ENCODE measurements around the gene PRKCZ. TPM values are rescaled to one million over a fixed set of nuclear protein-coding genes. Genes with fewer than 3 reads are reported as not detected.

The PRKCZ gene
- total RNA-seq, 2 donors from 2014 or later, result 34.5 to 46.7 TPM

DNA sequence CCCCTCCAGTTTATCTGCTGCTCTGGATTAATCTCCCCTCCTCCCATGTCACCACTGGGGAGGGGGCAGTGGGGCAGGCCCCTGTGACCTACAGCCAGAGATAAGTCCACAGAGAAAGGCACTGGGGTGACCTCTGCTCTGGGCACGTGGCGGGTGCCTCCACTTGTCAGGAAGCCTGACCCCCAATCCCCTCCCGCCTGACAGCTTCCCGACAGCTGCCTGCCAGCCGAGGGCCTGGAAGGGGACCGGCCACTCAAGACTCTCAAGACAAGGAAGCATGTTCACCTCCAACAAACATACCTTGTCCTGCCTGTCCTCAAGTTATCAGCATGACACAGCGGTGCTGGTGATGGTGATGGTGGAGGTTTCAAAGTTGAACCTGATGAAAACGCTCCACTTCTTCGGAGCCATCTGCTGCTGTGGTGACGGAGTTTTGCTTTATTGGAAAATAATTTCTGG lies 147.5 kb downstream of the PRKCZ start:
- intact Hi-C loops (cut with DNase I), result loop anchor here (5.0 to 10.0 kb wide), 3 partner anchors 327 to 387 kb away; partner anchors contain the start of genes PANK4 and PRXL2B
- WGBS, result 91% methylated on average over 9 of the region's 10 CpGs
- peaks cover 9% of the 10 kb centered on the region for H3K4me1 ChIP-seq (replicated peaks)
- no peaks in the 10 kb centered on the region for H3K27me3 ChIP-seq (replicated peaks; ENCODE audit: insufficient read depth)
- H3K36me3 ChIP-seq, result no peaks in the 10 kb centered on the region
- TF ChIP-seq POLR2A (IDR thresholded peaks at IDR 0.05) (no peak), POLR2AphosphoS5 (IDR thresholded peaks at IDR 0.05) (no peak)
- TF ChIP-seq, protein P1, sequence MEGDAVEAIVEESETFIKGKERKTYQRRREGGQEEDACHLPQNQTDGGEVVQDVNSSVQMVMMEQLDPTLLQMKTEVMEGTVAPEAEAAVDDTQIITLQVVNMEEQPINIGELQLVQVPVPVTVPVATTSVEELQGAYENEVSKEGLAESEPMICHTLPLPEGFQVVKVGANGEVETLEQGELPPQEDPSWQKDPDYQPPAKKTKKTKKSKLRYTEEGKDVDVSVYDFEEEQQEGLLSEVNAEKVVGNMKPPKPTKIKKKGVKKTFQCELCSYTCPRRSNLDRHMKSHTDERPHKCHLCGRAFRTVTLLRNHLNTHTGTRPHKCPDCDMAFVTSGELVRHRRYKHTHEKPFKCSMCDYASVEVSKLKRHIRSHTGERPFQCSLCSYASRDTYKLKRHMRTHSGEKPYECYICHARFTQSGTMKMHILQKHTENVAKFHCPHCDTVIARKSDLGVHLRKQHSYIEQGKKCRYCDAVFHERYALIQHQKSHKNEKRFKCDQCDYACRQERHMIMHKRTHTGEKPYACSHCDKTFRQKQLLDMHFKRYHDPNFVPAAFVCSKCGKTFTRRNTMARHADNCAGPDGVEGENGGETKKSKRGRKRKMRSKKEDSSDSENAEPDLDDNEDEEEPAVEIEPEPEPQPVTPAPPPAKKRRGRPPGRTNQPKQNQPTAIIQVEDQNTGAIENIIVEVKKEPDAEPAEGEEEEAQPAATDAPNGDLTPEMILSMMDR (IDR thresholded peaks at IDR 0.05), result no peak
- no peak overlapping the region for H3K27ac ChIP-seq
- DNase-seq (ENCODE audit: low spot score), result no peak
- no peak overlapping the region for H3K4me3 ChIP-seq
- H3K9me3 ChIP-seq, result no peaks in the 10 kb centered on the region

DNA sequence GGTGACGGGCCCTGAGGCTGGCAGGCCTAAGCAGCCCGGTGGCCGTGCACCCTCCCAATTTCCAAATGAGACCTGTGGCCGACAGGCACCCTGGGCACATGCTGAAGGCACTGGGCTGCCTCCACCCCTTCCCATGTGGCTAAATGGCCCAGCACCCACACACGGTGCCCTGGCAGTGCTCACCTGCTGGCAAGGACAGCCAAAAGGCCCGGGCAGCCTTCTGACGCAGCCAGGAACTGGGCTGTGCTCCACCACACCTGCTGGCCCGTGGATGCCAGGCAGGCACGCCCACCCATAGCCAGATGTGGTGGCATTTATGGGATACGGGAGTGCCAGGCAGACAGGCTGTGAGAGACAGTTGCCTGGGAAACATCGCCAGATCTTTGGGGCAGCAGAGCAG lies 148.4 kb downstream of the PRKCZ start:
- WGBS, result 45% methylated on average over 11 of the region's 11 CpGs
- no peaks in the 10 kb centered on the region for H3K36me3 ChIP-seq
- intact Hi-C loops (cut with DNase I), result loop anchor here (5.0 to 10.0 kb wide), 3 partner anchors 326 to 386 kb away; partner anchors contain the start of genes PANK4 and PRXL2B
- peak; percentile 64 for DNase-seq (ENCODE audit: low spot score)
- no peak overlapping the region for H3K4me3 ChIP-seq
- no peaks in the 10 kb centered on the region for H3K9me3 ChIP-seq
- peaks cover 9% of the 10 kb centered on the region for H3K4me1 ChIP-seq (replicated peaks)
- TF ChIP-seq POLR2A (IDR thresholded peaks at IDR 0.05) (no peak), POLR2AphosphoS5 (IDR thresholded peaks at IDR 0.05) (peak; percentile 48)
- TF ChIP-seq, protein P1 (IDR thresholded peaks at IDR 0.05), result peak in 1 of 4 experiments; percentile 13
- H3K27me3 ChIP-seq (replicated peaks; ENCODE audit: insufficient read depth), result no peaks in the 10 kb centered on the region
- H3K27ac ChIP-seq, result peak overlapping the region; percentile 70 to 71

DNA sequence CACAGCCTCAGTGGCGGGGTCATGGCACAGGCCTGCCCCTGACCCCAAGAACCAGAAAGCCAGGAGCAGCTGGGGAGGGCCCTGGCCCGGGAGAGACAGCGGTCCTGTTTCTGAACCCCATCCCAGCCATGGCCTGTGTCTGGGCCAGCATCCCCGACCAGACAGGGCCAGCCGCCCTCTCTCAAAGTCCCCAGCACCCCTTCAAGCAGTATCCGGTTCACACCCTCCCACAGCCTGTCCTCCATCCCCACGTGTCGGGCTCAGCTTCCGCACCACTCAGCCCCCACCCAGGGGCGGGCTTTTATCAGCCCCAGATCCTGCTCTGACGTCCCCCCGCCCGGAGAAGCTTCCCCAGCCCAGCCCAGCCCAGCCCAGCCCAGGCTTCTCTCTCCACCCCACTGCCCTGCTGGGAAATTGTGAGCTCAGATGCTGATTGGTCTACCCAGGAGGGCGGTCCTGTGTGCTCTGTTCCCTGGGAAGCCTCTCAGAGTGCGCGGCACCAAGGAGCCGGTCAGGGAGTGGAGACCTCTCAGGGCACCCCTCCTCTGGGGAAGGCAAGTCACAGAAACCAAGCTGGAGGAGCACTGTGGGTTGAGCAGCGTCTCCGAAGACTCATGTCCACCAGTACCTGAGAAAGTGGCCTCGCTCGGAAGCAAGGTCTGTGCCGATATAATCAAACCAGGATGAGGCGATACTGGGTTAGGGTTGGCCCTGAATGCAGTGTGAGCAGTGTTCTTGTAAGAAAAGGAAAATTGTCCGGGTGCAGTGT lies 149.0 kb downstream of the PRKCZ start:
- intact Hi-C loops (cut with DNase I), result loop anchor here (1.0 to 10.0 kb wide), 4 partner anchors 113 to 386 kb away; partner anchors contain the start of genes PANK4 and PRXL2B
- Histone ChIP-seq H3K36me3 (no peaks in the 10 kb centered on the region), H3K27ac (peak overlapping the region; percentile 70 to 71), H3K4me1 (replicated peaks) (peaks cover 9% of the 10 kb centered on the region), H3K27me3 (replicated peaks; ENCODE audit: insufficient read depth) (no peaks in the 10 kb centered on the region), H3K9me3 (no peaks in the 10 kb centered on the region), H3K4me3 (peak overlapping the region; percentile 26 to 29)
- WGBS, result 10% methylated on average over 24 of the region's 24 CpGs
- peak; percentile 87 for DNase-seq (ENCODE audit: low spot score)
- TF ChIP-seq POLR2A (IDR thresholded peaks at IDR 0.05), result peak; percentile 77
- TF ChIP-seq POLR2AphosphoS5 (IDR thresholded peaks at IDR 0.05), result peak; percentile 71
- TF ChIP-seq, protein P1 (IDR thresholded peaks at IDR 0.05), result no peak

DNA sequence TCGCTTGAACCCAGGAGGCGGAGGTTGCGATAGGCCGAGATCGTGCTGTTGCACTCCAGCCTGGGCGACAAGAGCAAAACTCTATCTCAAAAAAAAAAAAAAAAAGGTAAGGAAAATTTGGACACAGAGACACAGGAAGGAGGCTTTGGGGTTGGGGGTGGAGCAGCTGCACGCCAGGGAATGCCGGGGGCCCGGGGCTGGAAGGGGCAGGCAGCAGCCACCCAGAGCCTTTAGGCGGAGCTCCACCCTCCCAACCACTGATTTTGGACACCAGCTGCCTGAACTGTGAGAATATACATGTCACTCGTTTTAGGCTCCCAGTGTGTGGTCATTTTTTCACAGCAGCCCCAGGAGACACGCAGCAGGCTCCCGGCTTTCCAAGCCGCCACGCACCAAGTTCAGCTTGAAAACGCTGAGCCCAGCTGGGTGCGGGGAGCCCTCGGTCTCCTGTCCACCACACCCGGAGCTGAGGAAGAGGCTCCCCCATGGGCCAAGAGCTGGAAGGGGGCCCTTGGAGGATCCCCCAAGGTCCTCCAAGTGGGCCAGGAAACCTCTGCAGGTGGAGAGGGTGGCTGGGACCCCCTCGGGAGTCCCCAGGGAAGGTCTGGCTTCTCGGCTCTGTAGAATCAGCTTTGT lies 150.2 kb downstream of the PRKCZ start:
- Histone ChIP-seq H3K4me1 (replicated peaks) (peaks cover 7% of the 10 kb centered on the region), H3K27ac (no peak overlapping the region), H3K36me3 (no peaks in the 10 kb centered on the region), H3K4me3 (no peak overlapping the region), H3K9me3 (no peaks in the 10 kb centered on the region), H3K27me3 (replicated peaks; ENCODE audit: insufficient read depth) (no peaks in the 10 kb centered on the region)
- intact Hi-C loops (cut with DNase I), result no loop called here
- no peak for DNase-seq (ENCODE audit: low spot score)
- TF ChIP-seq, protein P1 (IDR thresholded peaks at IDR 0.05), result no peak
- no peak for TF ChIP-seq POLR2A (IDR thresholded peaks at IDR 0.05)
- WGBS, result 82% methylated on average over 21 of the region's 21 CpGs
